Hematopoietic multipotent progenitor cell treated with erythropoietin and hydrocortisone succinate and interleukin-3 and kit ligand, for 17 days (in vitro differentiated cells): ENCODE data around the gene EIPR1.
"Not testable (repeated sequence)": the region's sequence is repeated elsewhere in the genome, so short reads cannot be mapped to it uniquely, and the experiment has no call there.

Source experiments
- DNase-seq: peaks from one replicate; pipeline ENCODE4 v3.0.0-alpha.2; 2015; ENCODE audit warnings: low spot score

EIPR1 gene

DNA sequence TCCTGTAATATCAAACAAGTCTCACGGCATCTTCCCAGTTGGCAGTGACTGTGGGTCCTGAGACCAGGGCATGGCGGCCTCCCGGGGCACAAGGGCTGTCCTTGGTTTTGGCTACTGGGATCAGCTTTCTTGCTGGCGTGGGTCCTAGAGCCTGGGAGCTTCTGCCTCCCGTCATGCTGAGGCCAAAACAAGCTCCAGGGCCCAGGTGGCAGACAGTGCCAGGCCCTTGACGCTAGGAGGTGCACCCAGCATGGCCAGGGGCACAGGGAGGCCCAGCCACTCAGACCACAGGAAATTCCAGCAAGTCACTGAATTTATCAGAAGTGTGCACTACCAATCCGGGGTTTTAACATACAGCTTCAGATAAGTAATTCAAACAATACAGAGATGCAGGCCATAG is 184.7 kb downstream of the EIPR1 start:
- DNase-seq: no peak

- no peak for DNase-seq
These were observed 185.3 kb downstream of the EIPR1 start for GRCh38 chr2:3192281-3192818.

DNA sequence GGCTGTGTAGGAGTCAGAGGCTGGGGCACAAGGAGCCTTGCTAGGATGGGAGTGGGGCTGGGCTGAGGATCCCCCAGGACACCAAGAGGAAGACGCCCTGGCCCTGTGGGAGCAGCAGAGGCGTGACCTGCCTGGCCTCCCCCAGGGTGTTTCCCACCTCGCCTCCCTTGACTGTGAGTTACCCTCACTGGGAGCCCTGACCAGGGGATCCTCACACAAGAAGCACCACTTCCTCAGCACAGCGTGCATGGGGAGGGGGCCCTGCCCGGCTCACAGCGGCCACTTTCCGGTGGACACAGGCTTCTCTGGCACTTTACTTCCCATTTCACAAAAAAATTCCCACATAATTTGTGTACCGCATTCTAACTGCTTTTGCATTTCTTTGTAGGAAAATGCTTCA is 187.7 kb downstream of the EIPR1 start:
- DNase-seq: no peak

GRCh38 chr2:3189076-3189591 is 188.5 kb downstream of the EIPR1 start:
- DNase-seq: no peak

- no peak for DNase-seq
These were observed 189.1 kb downstream of the EIPR1 start for GRCh38 chr2:3188405-3188946.

DNA sequence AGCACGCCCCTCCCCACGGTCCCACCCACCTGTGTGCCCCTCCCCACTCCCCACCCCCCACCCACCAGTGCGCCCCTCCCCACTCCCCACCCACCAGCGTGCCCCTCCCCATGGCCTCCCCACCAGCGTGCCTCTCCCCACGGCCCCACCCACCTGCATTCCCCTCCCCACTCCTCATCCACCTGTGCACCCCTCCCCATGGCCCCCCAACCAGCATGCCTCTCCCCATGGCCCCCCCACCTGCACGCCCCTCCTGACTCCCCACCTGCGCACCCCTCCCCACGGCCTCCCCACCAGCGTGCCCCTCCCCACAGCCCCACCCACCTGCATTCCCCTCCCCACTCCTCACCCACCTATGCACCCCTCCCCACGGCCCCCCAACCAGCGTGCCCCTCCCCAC is 190.2 kb downstream of the EIPR1 start:
- no peak for DNase-seq

DNA sequence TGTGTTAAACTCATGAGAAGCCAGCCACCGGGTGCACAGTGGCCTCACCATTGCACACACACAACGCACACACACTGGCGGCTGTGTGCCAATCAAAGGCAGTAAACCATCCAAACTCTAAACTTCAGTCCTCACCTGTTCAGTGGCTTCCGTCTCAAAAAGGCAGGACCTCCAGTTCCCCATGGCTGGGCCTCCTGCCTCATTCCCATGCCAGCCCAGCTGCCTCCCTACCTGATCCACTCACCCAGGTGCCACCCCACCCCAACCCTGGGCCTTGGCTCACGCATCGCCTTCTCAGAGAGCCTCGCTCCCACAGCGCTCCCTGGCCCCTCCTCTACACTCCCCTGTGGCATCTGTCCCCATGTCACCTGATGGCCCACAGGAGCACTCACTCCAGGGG is 190.9 kb downstream of the EIPR1 start:
- no peak for DNase-seq

GRCh38 chr2:3185910-3186309 is 191.7 kb downstream of the EIPR1 start:
- DNase-seq: no peak

- no peak for DNase-seq
These were observed 192.4 kb downstream of the EIPR1 start for GRCh38 chr2:3185256-3185655.

GRCh38 chr2:3184167-3184566 is 193.5 kb downstream of the EIPR1 start:
- DNase-seq: no peak

DNA sequence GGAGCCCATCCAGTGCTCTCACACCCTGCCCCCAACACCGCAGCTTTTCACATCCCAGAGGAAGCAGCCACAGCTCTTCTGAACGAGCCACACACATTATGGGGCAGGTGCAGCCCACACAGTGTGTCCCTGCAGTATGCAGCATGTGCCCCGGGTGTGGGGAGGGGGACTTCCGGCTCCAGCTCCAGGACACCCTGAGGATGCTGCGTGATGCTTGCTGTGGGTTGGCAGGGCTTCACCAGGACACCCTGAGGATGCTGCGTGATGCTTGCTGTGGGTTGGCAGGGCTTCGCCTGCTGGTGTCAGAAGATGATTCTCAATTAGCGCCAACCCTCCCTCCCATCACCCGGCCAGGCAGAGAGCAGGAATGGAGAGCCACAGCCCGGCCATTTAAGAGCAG is 193.9 kb downstream of the EIPR1 start:
- no peak for DNase-seq

- no peak for DNase-seq
These were observed 194.8 kb downstream of the EIPR1 start for GRCh38 chr2:3182848-3183247.

DNA sequence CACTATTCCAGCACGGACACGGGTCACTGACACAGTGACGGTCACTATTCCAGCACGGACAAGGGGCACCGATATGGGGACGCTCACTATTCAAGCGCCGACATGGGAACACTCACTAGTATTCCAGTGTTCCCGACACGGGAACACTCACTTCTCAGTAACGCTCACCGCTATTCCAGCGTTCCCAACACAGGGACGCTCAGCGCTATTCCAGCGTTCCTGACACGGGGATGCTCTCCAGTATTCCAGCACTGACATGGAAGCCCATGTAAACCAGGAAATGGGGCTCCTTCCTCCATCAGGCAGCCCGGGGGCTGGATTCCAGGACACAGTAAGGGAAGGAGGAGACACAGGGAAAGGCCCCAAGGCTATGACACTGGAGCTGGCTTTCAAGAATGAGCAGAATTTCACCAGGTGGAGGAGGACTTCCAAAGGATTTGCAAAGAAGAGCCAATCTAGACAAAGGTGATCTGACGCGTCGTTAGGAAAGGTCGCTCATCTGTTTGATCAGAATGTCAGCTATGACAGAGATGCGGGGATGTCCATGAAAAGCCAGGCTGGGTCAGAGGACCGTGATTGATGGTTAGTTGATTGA is 196.1 kb downstream of the EIPR1 start:
- DNase-seq: no peak

- not testable (repeated sequence) for DNase-seq
These were observed 196.8 kb downstream of the EIPR1 start for GRCh38 chr2:3180909-3181221.

DNA sequence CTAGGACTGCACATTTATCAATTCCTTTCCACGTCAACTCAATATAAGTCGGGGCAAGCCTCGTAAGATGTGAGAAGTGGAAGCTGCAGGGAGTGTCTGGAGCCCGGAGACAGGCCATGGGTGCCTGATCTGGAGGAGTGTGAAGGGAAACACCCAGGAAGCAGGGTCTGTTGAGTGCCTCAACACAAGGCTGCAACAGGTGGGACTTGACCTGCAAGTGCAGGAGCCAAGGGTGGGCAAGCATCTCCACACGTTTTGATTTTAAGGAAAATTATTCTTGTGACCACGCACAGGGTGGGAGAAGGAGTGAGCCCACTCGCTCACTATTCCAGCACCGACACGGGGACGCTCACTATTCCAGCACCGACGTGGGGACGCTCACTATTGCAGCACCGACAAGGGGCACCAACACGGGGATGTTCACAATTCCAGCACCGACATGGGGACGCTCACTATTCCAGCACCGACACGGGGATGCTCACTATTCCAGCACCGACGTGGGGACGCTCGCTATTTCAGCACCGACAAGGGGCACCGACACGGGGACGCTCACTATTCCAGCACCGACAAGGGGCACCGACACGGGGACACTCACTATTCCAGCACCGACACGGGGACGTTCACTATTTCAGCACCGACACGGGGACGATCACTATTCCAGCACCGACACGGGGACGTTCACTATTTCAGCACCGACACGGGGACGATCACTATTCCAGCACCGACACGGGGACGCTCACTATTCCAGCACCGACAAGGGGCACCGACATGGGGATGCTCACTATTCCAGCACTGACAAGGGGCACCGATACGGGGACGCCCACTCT is 197.3 kb downstream of the EIPR1 start:
- DNase-seq: no peak

DNA sequence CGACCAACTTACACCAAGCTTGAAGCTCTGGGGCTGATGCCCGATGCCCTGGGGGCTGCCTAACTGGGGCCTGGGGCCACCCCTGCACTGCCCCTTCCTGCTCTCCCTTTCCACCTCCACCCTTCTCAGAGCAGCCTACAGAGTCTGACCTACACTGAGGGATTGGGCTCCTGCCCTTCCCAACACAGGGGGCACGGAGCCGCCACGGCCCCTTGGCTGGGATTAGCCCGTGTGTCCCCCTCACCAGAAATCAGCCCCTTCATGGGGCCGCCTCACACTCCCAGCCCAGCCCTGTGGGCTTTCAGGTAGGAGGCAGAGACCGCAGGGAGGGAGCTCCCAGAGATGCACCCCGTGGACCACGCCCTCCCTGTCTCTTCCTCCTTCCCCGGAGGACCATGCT is 198.0 kb downstream of the EIPR1 start:
- no peak for DNase-seq

- no peak for DNase-seq
These were observed 198.4 kb downstream of the EIPR1 start for GRCh38 chr2:3179208-3179607.

GRCh38 chr2:3178578-3179031 is 199.0 kb downstream of the EIPR1 start:
- DNase-seq: no peak

DNA sequence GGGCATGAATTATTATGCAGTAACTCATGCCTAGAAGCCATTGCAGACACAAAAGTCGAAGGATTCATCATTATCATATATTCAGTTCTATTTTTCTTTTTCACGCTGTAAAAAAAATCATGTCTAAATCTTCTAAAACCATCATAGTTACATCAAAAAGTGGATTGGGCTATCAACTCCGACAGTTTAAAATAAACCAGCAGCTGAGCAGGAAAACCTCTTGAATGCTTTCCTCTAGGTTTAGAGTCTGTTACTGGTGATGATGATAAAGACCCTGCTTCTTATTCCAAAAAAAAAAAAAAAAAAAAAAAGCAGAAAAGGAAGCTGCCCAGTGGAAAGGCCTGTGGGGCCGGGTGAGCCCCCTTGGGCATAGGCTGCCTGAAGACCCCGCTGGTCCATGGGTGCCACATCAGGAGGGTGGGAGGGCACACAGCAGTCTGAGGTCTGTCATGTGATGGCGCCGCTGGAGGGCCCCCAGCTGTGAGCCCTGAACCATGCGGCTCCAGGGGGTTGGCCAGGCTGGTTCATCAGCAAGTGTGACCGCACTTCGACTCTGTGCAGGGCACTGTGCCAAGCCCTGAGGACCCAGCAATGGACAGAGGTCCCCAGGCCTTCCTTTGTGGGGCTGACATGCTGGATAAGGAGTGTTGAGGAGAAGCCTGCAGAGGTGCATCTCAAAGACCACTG is 199.6 kb downstream of the EIPR1 start:
- no peak for DNase-seq

GRCh38 chr2:3176869-3177255 is 200.8 kb downstream of the EIPR1 start:
- DNase-seq: no peak

- no peak for DNase-seq
These were observed 201.3 kb downstream of the EIPR1 start for GRCh38 chr2:3176071-3176868.

DNA sequence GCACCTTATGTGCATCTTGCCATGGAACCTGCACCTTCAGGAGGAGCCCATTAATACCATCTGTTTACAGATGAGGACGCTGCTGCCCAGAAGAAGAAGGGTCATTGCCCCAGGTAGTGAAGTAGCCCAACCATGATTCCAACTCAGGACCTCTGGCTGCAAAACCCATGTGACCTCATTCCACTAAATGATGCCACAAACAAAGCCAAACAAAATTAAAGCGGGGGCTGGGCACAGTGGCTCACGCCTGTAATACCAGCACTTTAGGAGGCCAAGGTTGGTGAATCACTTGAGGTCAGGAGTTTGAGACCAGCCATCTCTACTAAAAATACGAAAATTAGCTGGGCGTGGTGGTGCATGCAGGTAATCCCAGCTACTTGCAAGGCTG is 202.1 kb downstream of the EIPR1 start:
- no peak for DNase-seq
